ENCODE results near the gene GSG1L. TPM values are rescaled to one million over a fixed set of nuclear protein-coding genes. Genes with fewer than 3 reads are reported as not detected.

Gene GSG1L
- total RNA-seq, 8 experiments from 2014 or later = 0.25 to 1.5 (median 0.74) TPM

DNA sequence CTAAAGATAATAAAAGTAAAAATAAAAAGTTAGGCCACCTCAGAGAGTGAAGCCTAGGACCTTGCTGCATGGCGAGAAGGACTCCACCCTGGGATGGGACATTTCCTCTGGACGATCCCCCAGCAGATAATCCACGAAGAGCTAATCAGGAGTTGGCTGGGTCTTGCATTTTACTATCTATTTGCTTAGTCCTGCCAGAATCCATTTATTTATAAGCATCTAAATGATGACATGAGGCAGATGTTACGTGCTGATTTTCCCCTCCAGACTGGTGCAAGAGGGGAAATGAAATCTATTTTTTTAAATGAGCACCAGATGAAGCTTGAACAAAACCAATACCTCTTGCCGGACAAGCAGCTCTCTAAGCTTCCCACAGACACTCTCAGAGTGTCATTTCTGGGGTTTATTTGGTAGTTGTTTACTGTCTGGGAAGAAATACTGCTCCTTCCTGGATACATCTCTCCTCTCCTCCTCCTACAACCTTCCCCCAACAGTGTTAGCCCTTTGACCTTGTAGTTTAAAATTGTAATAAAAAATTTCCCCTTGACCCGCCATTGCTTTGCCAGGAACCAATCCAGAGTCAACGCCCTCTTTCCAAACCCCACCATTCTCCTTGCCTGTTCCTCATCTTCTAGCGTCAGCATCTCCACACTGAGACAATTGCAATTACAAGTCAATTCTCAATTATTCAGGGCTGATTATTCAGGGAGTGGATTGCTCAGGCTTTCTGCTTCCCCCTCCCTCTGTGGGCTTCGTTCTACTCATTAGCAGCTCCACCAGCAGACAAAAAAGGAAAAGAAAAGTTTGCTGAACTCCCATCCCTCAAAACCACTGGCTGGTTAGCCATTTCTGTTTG is 63.0 kb downstream of the GSG1L start:
- ATAC-seq (replicated peaks in 6 of 8) = peak in 3 of 8 experiments; percentile 43 to 66 (median 47)
- WGBS, 10 experiments = 4 to 78% (median 45%) methylated on average over 1 to 8 of the region's 9 CpGs; no CpG with 5 or more reads in 1 of the 10 experiments
- H3K4me3 ChIP-seq = no peak overlapping the region
- in situ Hi-C loops (cut with MboI; ENCODE audit: low pct_unique_long_range_greater_than_20kb in 2 of 9, low sequenced_read_pairs in 9 of 9, unreplicated experiment in 9 of 9) = no loop called here
- H3K4me1 ChIP-seq (replicated peaks in 1 of 2) = no peaks in the 10 kb centered on the region
- H3K27ac ChIP-seq = no peak overlapping the region

DNA sequence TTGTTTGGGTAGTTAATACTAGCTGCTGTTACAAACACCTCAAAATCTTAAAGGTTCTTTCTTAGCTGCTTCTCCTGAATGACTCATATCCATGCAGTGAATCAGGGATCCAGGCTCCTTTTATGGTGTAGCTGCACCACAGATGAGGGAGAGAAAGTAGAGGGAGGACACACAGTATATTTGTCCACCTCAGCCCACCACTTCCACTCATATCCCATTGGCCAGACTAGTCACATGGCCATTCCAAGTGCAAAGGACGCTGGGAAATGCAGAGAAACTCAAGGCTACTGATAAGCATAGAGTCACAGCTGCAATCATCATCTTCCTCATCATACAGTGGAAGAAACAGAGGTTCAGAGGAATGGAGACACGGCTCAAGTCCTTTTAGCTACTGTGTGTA is 63.8 kb downstream of the GSG1L start:
- Histone ChIP-seq H3K4me1 (replicated peaks in 1 of 2) (no peaks in the 10 kb centered on the region), H3K4me3 (no peak overlapping the region), H3K27ac (no peak overlapping the region)
- WGBS, 10 experiments = 0 to 67% (median 42%) methylated on average over 1 to 2 of the region's 2 CpGs; no CpG with 5 or more reads in 5 of the 10 experiments
- no peak for ATAC-seq (replicated peaks in 6 of 8)
- in situ Hi-C loops (cut with MboI; ENCODE audit: low pct_unique_long_range_greater_than_20kb in 2 of 9, low sequenced_read_pairs in 9 of 9, unreplicated experiment in 9 of 9) = no loop called here

DNA sequence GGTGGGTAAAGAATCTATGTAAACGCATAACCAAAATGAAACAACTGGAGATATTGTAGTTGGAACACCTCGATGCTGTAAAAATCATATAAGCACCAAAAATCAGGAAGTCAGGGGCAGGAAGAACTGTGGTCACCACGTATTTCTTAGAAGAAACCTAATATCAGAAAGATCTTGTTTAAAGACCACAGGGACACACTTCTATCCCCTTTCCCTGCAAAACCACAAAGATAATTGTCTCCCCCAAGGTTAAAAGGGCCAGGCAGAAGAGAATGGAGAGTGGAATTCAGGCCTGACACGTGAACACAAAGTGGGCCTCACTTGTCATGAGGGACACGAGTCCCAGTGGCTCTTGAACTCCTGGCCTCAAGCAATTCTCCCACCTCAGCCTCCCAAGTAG is 68.1 kb downstream of the GSG1L start:
- no peak for ATAC-seq (replicated peaks in 6 of 8)

GRCh38 chr16:27994686-27995085 is 68.8 kb downstream of the GSG1L start:
- in situ Hi-C loops (cut with MboI; ENCODE audit: low pct_unique_long_range_greater_than_20kb in 2 of 9, low sequenced_read_pairs in 9 of 9, unreplicated experiment in 9 of 9) = no loop called here
- H3K27ac ChIP-seq = no peak overlapping the region
- no peak overlapping the region for H3K4me3 ChIP-seq
- no peak for ATAC-seq (replicated peaks in 6 of 8)
- no peaks in the 10 kb centered on the region for H3K4me1 ChIP-seq (replicated peaks in 1 of 2)
- 10 to 79% (median 48%) methylated on average over 1 to 4 of the region's 4 CpGs; no CpG with 5 or more reads in 3 of the 10 experiments for WGBS, 10 experiments

More for the DNA sequence above, 68.1 kb downstream of the GSG1L start:
- WGBS, 10 experiments = 20 to 100% (median 70%) methylated on average over 1 to 5 of the region's 5 CpGs; no CpG with 5 or more reads in 1 of the 10 experiments
- Histone ChIP-seq H3K4me3 (no peak overlapping the region), H3K4me1 (replicated peaks in 1 of 2) (no peaks in the 10 kb centered on the region), H3K27ac (no peak overlapping the region)
- in situ Hi-C loops (cut with MboI; ENCODE audit: low pct_unique_long_range_greater_than_20kb in 2 of 9, low sequenced_read_pairs in 9 of 9, unreplicated experiment in 9 of 9) = no loop called here

GRCh38 chr16:27993587-27993986 is 69.9 kb downstream of the GSG1L start:
- WGBS, 10 experiments = 20 to 100% (median 83%) methylated on average over 1 to 3 of the region's 3 CpGs; no CpG with 5 or more reads in 3 of the 10 experiments
- in situ Hi-C loops (cut with MboI; ENCODE audit: low pct_unique_long_range_greater_than_20kb in 2 of 9, low sequenced_read_pairs in 9 of 9, unreplicated experiment in 9 of 9) = no loop called here
- ATAC-seq (replicated peaks in 6 of 8) = peak in 2 of 8 experiments; percentile 31 to 81

DNA sequence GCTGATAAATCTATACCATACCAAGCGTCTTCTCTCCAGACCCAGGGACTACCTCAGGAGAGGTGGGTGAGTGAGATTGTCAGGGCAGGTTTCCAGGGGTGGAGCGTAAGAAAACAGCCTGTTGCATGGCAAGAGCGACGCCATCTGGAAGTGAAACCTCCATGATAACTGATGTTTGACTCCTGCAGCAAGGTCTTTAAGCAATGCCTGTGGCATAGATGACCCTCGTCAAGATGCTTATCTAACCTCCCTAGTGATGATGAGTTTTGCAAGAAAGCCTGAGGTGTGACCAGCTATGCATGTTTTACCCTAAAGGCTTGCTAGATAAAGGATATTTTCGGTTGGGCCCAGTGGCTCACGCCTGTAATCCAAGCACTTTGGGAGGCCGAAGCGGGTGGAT is 71.6 kb downstream of the GSG1L start:
- Histone ChIP-seq H3K4me1 (replicated peaks in 1 of 2) (no peaks in the 10 kb centered on the region), H3K4me3 (no peak overlapping the region), H3K27ac (no peak overlapping the region)
- in situ Hi-C loops (cut with MboI; ENCODE audit: low pct_unique_long_range_greater_than_20kb in 2 of 9, low sequenced_read_pairs in 9 of 9, unreplicated experiment in 9 of 9) = no loop called here
- no peak for ATAC-seq (replicated peaks in 6 of 8)
- 20 to 75% (median 53%) methylated on average over 1 to 7 of the region's 9 CpGs; no CpG with 5 or more reads in 3 of the 10 experiments for WGBS, 10 experiments

More at GRCh38 chr16:27993587-27993986, 69.9 kb downstream of the GSG1L start:
- no peak overlapping the region for H3K27ac ChIP-seq
- H3K4me3 ChIP-seq = no peak overlapping the region
- H3K4me1 ChIP-seq (replicated peaks in 1 of 2) = no peaks in the 10 kb centered on the region

DNA sequence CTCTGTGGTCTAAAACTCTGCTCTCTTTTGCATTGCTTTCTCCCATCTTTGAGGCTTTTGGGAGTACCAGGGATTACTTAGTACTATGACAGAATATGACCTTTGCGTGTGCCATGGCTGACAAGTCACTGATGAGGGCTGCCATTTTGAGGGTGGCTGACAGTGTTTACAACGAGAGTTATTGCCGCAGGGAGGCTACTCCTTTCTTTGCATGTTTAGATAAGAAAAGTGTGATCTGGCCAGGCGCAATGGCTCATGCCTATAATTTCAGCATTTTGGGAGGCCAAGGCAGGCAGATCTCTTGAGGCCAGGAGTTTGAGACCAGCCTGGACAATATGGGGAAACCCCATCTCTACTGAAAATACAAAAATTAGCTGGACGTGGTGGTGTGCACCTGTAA is 77.5 kb downstream of the GSG1L start:
- in situ Hi-C loops (cut with MboI; ENCODE audit: low pct_unique_long_range_greater_than_20kb in 2 of 9, low sequenced_read_pairs in 9 of 9, unreplicated experiment in 9 of 9) = no loop called here
- 0 to 90% (median 76%) methylated on average over 1 to 5 of the region's 5 CpGs; no CpG with 5 or more reads in 2 of the 10 experiments for WGBS, 10 experiments
- ATAC-seq (replicated peaks in 6 of 8) = no peak
- Histone ChIP-seq H3K4me3 (no peak overlapping the region), H3K27ac (no peak overlapping the region), H3K4me1 (replicated peaks in 1 of 2) (no peaks in the 10 kb centered on the region)

DNA sequence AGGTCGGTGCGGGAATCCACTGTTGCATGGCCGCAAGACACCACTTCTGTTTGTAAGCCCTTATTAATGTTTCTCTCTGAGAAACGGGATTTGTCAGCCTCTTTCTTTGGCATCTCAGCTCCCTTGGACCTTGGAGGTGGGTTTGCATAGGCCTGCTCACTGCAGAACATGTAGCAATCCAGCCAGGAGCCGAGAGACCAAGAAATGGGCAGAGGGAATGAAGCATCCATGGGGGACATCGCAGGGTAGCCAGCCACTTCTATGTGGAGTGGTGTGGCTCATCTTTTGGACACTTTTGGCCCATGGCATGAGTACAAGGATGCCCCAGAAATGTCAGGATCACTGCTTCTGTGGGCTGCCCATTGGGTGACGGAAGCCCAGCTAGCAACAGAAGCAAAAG is 79.4 kb downstream of the GSG1L start:
- 8 to 100% (median 80%) methylated on average over 1 to 7 of the region's 7 CpGs; no CpG with 5 or more reads in 3 of the 10 experiments for WGBS, 10 experiments
- ATAC-seq (replicated peaks in 6 of 8) = no peak
- no peak overlapping the region for H3K27ac ChIP-seq
- no peak overlapping the region for H3K4me3 ChIP-seq
- in situ Hi-C loops (cut with MboI; ENCODE audit: low pct_unique_long_range_greater_than_20kb in 2 of 9, low sequenced_read_pairs in 9 of 9, unreplicated experiment in 9 of 9) = no loop called here
- no peaks in the 10 kb centered on the region for H3K4me1 ChIP-seq (replicated peaks in 1 of 2)

DNA sequence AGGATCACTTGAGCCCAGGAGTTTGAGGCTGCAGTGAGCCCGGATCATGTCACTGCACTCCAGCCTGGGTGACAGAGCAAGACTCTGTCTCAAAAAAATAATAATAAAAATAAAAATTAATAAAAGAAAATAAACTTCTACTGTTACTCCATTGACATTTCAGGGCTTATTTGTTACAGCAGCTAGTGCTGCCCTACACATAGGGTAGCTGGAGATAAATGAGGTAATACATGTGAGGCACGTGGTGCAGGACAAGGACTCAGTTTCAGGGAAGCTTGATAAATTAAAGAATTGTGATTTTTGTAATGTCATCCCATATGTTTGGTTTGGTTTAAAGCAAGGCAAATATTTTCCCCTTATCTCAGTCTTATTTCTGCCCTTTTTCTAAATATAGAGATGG is 80.3 kb downstream of the GSG1L start:
- in situ Hi-C loops (cut with MboI; ENCODE audit: low pct_unique_long_range_greater_than_20kb in 2 of 9, low sequenced_read_pairs in 9 of 9, unreplicated experiment in 9 of 9) = no loop called here
- ATAC-seq (replicated peaks in 6 of 8) = no peak
- Histone ChIP-seq H3K27ac (no peak overlapping the region), H3K4me3 (no peak overlapping the region), H3K4me1 (replicated peaks in 1 of 2) (no peaks in the 10 kb centered on the region)
- WGBS, 10 experiments = 0 to 60% (median 44%) methylated on average over 1 to 2 of the region's 2 CpGs; no CpG with 5 or more reads in 2 of the 10 experiments

DNA sequence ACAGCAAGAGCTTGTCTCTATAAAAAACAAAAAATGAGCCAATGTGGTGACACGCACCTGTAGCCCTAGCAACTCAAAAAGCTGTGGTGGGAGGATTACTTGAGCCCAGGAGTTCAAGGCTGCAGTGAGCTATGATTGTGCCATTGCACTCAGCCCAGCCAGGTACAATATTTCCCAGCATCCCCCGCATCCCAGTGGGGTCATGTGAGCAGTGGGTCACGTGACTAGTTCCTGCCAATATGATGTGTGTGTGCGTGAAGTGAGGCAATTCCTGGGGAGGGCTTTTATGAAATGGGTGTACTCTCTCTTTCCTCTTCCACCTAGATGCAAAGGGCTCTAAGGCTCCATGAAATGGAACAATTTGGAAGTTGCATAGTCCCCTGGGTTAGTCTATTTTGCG is 81.3 kb downstream of the GSG1L start:
- WGBS, 10 experiments = 60 to 100% (median 77%) methylated on average over 1 to 4 of the region's 5 CpGs; no CpG with 5 or more reads in 3 of the 10 experiments
- Histone ChIP-seq H3K4me1 (replicated peaks in 1 of 2) (no peaks in the 10 kb centered on the region), H3K27ac (no peak overlapping the region), H3K4me3 (no peak overlapping the region)
- in situ Hi-C loops (cut with MboI; ENCODE audit: low pct_unique_long_range_greater_than_20kb in 2 of 9, low sequenced_read_pairs in 9 of 9, unreplicated experiment in 9 of 9) = no loop called here
- ATAC-seq (replicated peaks in 6 of 8) = no peak

GRCh38 chr16:27980919-27981700 is 82.4 kb downstream of the GSG1L start:
- in situ Hi-C loops (cut with MboI; ENCODE audit: low pct_unique_long_range_greater_than_20kb in 2 of 9, low sequenced_read_pairs in 9 of 9, unreplicated experiment in 9 of 9) = no loop called here
- 13 to 65% (median 46%) methylated on average over 2 to 7 of the region's 9 CpGs; no CpG with 5 or more reads in 1 of the 10 experiments for WGBS, 10 experiments
- Histone ChIP-seq H3K4me3 (no peak overlapping the region), H3K4me1 (replicated peaks in 1 of 2) (no peaks in the 10 kb centered on the region), H3K27ac (no peak overlapping the region)
- no peak for ATAC-seq (replicated peaks in 6 of 8)

DNA sequence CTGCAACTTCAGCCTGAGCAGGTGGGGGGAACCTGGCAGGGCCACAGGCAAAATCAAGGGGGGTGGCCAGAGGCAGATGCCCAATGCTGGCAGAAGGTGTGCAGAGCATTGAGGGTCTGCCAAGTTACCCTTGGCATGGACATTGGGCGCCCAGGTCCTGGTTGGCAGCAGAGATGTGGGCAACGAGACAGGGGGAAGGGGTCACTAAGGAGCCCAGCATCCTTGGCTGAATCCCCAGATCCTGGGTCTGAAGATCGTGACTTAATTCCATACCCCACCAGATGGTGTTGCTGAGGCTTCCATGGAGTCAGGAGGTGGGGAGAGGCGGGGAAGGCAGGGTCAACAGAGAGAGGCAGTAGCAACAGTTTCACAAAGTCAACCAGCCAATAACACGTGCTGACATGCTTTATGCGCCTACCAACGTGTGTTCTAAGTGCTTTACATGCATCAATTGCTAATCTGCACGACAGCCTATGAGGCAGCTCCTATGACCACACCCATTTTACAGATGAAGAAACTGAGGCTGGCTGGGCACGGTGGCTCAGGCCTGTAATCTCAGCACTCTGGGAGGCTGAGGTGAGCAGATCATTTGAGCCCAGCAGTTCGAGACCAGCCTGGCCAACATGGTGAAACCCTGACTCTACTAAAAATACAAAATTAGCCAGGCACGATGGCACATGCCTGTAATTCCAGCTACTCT is 83.3 kb downstream of the GSG1L start:
- no peak overlapping the region for H3K27ac ChIP-seq
- no peak overlapping the region for H3K4me3 ChIP-seq
- ATAC-seq (replicated peaks in 6 of 8) = peak in 1 of 8 experiments; percentile 37
- in situ Hi-C loops (cut with MboI; ENCODE audit: low pct_unique_long_range_greater_than_20kb in 2 of 9, low sequenced_read_pairs in 9 of 9, unreplicated experiment in 9 of 9) = no loop called here
- H3K4me1 ChIP-seq (replicated peaks in 1 of 2) = no peaks in the 10 kb centered on the region
- 0 to 88% (median 52%) methylated on average over 1 to 8 of the region's 11 CpGs; no CpG with 5 or more reads in 2 of the 10 experiments for WGBS, 10 experiments
